ENCODE data around the gene KLHL29. TPM values are rescaled to one million over a fixed set of nuclear protein-coding genes. Genes with fewer than 3 reads are reported as not detected.
A peak's percentile ranks its signal among the peaks of the same experiment; 100 is the strongest.

Gene KLHL29
- total RNA-seq, 1 experiment from 2014 or later = 43.1 TPM

DNA sequence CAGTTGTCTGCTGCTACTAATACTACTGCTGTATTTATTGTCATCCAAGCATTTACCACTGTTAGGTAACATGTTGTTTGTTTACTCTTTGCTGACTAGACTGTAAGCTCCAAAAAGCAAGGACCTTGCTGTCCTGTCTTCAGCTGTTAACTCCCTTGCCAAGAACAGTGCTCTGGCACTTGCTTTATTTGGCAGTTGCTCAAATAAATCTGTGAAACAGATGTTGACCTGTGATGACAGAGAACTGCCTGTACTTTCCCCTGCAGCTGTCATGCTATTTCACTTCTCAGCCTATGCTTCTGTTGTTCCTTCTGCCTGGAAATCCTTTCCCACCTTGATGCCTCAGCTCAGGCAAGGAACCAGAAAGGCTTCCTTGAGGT lies 360.7 kb downstream of the KLHL29 start:
- no peak overlapping the region for H3K4me3 Mint-ChIP-seq (ENCODE audit: unreplicated experiment)
- ChIA-PET POLR2A (interaction anchor here (0.5 to 2.4 kb wide), 11 partner anchors 9 to 361 kb away, joined by 3 to 14 read pairs (median 3); partner anchors contain the start of genes ATAD2B and KLHL29), CTCF (interaction anchor here (1.1 to 1.8 kb wide), 4 partner anchors 11 to 1390 kb away, joined by 3 to 5 read pairs (median 4); no protein-coding TSS in a partner anchor)
- DNase-seq (ENCODE audit: unreplicated experiment) = peak; percentile 84
- peaks cover 32% of the 10 kb centered on the region for H3K36me3 Mint-ChIP-seq (ENCODE audit: insufficient read depth, unreplicated experiment)
- TF ChIP-seq, protein P1, sequence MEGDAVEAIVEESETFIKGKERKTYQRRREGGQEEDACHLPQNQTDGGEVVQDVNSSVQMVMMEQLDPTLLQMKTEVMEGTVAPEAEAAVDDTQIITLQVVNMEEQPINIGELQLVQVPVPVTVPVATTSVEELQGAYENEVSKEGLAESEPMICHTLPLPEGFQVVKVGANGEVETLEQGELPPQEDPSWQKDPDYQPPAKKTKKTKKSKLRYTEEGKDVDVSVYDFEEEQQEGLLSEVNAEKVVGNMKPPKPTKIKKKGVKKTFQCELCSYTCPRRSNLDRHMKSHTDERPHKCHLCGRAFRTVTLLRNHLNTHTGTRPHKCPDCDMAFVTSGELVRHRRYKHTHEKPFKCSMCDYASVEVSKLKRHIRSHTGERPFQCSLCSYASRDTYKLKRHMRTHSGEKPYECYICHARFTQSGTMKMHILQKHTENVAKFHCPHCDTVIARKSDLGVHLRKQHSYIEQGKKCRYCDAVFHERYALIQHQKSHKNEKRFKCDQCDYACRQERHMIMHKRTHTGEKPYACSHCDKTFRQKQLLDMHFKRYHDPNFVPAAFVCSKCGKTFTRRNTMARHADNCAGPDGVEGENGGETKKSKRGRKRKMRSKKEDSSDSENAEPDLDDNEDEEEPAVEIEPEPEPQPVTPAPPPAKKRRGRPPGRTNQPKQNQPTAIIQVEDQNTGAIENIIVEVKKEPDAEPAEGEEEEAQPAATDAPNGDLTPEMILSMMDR (IDR thresholded peaks at IDR 0.05; ENCODE audit: unreplicated experiment) = no peak
- peak overlapping the region; percentile 65 for H3K27ac Mint-ChIP-seq (ENCODE audit: low read depth, unreplicated experiment)
- H3K27me3 Mint-ChIP-seq (ENCODE audit: insufficient read depth, unreplicated experiment) = no peaks in the 10 kb centered on the region
- intact Hi-C loops (cut with micrococcal nuclease) = no loop called here
- H3K9me3 Mint-ChIP-seq (ENCODE audit: unreplicated experiment) = no peaks in the 10 kb centered on the region
- BruUV-seq (replicated peaks) = no TSS peak
- peaks cover 20% of the 10 kb centered on the region for H3K4me1 Mint-ChIP-seq (ENCODE audit: insufficient read depth, unreplicated experiment)

DNA sequence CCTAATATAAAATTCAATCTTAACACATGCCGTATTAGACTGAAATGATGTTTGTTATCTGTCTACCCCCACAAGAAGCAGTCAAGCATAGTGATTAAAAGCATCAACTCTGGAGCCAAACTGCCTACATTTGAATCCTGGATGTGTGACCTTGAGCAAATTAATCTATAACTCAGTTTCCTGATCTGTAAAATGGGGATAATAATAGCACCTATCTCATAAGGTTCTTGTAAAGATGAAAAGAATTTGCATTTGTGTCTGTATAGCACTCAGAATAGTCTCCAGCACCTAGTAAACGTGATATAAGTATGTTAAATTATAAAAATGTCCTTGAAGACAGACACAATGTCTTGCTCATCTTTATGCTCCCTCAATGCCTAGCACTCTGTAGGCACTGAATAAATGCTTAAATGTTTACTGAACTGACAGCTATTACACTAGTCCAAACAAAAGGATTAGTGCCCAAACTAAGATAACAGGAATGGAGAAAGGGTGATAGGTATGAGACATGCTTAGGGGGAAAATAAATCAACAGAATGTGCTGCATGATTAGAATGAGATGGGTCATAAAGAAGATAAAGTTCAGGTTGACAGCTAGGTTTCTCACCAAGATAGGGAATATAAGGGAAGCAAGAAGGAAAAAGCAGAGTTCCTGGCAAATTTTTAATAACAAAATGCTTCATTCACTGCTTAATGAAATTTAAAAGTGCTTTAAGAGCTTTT lies 361.3 kb downstream of the KLHL29 start:
- Mint-ChIP-seq H3K9me3 (ENCODE audit: unreplicated experiment) (no peaks in the 10 kb centered on the region), H3K36me3 (ENCODE audit: insufficient read depth, unreplicated experiment) (peaks cover 37% of the 10 kb centered on the region), H3K4me1 (ENCODE audit: insufficient read depth, unreplicated experiment) (peaks cover 20% of the 10 kb centered on the region), H3K4me3 (ENCODE audit: unreplicated experiment) (no peak overlapping the region), H3K27ac (ENCODE audit: low read depth, unreplicated experiment) (peak overlapping the region; percentile 65), H3K27me3 (ENCODE audit: insufficient read depth, unreplicated experiment) (no peaks in the 10 kb centered on the region)
- CTCF ChIA-PET = interaction anchor here (1.3 to 1.8 kb wide), 3 partner anchors 10 to 1391 kb away, joined by 3 to 5 read pairs (median 4); no protein-coding TSS in a partner anchor
- POLR2A ChIA-PET = interaction anchor here (0.7 to 2.4 kb wide), 11 partner anchors 8 to 361 kb away, joined by 3 to 14 read pairs (median 3); partner anchors contain the start of gene KLHL29
- no TSS peak for BruUV-seq (replicated peaks)
- intact Hi-C loops (cut with micrococcal nuclease) = no loop called here
- TF ChIP-seq, protein P1 (IDR thresholded peaks at IDR 0.05; ENCODE audit: unreplicated experiment) = no peak
- no peak for DNase-seq (ENCODE audit: unreplicated experiment)

DNA sequence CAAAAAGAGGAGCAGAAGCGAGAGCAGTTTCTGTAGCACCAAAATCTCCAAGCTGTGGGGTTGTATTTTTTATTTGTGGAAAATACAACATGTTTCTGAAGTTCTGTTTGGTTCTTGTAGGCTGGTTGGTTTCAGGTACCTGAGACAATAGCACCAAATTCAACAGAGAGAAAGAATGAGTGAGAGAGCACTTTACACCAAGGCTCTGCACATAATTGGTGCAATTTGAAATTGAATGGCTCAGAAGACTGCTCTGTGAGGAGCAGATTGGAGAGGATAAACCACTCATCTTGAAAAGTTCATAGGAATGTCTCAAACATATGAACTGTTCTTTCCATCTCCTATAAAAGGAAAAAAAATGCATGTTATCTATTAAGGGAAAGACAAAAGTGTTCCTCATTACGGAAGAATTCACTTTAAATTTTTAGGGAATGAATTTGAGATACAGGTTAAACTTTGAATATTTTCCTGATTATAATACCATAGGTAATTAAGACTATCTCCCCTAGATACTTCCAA lies 366.8 kb downstream of the KLHL29 start:
- ChIA-PET CTCF (no interaction called here), POLR2A (interaction anchor here (1.1 kb wide), 1 partner anchor 29 kb away, joined by 3 read pairs; no protein-coding TSS in a partner anchor)
- DNase-seq (ENCODE audit: unreplicated experiment) = no peak
- Mint-ChIP-seq H3K4me3 (ENCODE audit: unreplicated experiment) (no peak overlapping the region), H3K27me3 (ENCODE audit: insufficient read depth, unreplicated experiment) (no peaks in the 10 kb centered on the region), H3K4me1 (ENCODE audit: insufficient read depth, unreplicated experiment) (peaks cover 5% of the 10 kb centered on the region), H3K9me3 (ENCODE audit: unreplicated experiment) (no peaks in the 10 kb centered on the region), H3K27ac (ENCODE audit: low read depth, unreplicated experiment) (no peak overlapping the region), H3K36me3 (ENCODE audit: insufficient read depth, unreplicated experiment) (peaks cover 31% of the 10 kb centered on the region)
- TF ChIP-seq, protein P1 (IDR thresholded peaks at IDR 0.05; ENCODE audit: unreplicated experiment) = no peak
- intact Hi-C loops (cut with micrococcal nuclease) = no loop called here
- BruUV-seq (replicated peaks) = no TSS peak

DNA sequence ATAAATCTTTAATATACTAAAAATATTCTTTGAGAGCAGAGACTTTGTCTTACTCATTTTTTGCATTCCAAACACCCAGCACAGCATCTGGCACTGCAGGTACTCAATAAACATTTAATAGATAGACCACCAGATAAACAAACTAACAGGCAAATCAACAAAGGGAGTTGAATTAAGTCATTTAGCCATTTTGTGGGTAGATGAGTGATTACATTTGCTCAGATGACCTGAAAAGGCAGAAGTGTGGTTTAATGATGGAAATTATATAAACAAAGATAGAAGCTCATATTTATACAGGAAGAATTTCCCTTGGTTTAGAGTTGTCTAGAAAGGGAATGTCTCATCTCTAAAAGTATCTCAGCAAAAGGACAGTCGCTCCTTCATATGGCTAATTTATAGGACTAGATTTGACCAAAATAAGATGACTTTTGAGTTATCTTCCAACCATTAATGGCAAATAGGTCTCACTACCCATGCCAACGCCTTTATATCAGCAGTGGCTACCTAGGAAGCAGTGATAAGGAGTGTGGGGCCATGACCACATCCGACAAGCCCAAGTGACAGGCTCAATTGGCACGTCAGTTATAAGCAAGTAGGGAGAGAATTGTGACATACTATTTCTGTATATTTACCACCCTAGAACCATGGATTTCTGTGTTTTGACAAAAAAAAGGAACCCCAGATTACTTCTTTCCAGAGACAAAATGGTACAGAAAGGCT lies 368.5 kb downstream of the KLHL29 start:
- intact Hi-C loops (cut with micrococcal nuclease) = no loop called here
- POLR2A ChIA-PET = interaction anchor here (1.3 kb wide), 1 partner anchor 8 kb away, joined by 3 read pairs; no protein-coding TSS in a partner anchor
- no TSS peak for BruUV-seq (replicated peaks)
- DNase-seq (ENCODE audit: unreplicated experiment) = no peak
- no peaks in the 10 kb centered on the region for H3K27me3 Mint-ChIP-seq (ENCODE audit: insufficient read depth, unreplicated experiment)
- no peaks in the 10 kb centered on the region for H3K9me3 Mint-ChIP-seq (ENCODE audit: unreplicated experiment)
- TF ChIP-seq, protein P1 (IDR thresholded peaks at IDR 0.05; ENCODE audit: unreplicated experiment) = no peak
- no peak overlapping the region for H3K4me3 Mint-ChIP-seq (ENCODE audit: unreplicated experiment)
- CTCF ChIA-PET = interaction anchor here (0.6 kb wide), 1 partner anchor 69 kb away, joined by 3 read pairs; no protein-coding TSS in a partner anchor
- H3K4me1 Mint-ChIP-seq (ENCODE audit: insufficient read depth, unreplicated experiment) = peaks cover 19% of the 10 kb centered on the region
- H3K27ac Mint-ChIP-seq (ENCODE audit: low read depth, unreplicated experiment) = no peak overlapping the region
- peaks cover 24% of the 10 kb centered on the region for H3K36me3 Mint-ChIP-seq (ENCODE audit: insufficient read depth, unreplicated experiment)
